ENCODE results near the gene NTN5. TPM values are rescaled to one million over a fixed set of nuclear protein-coding genes. Genes with fewer than 3 reads are reported as not detected.

NTN5 gene
- total and polyA plus RNA-seq, 9 of the 15 experiments (the other 6 are each of a cell fraction or from before 2014, with no cell fraction given) = not detected

- TF ChIP-seq ZBTB40 (IDR thresholded peaks at IDR 0.05) (no peak), ZBTB40 (CRISPR knock-in tag; IDR thresholded peaks at IDR 0.05) (no peak)
Observed at GRCh38 chr19:48633148-48634035, 39.4 kb downstream of the NTN5 start (continued).
